OCI-LY3 (cell line): ENCODE data around the gene PRKAG3.

Source experiments
- EZH2phosphoT487 ChIP-seq: fragments of 200-600 bp; shearing (Covaris generic); IDR thresholded peaks from 2 replicates; pipeline ENCODE4 v1.6.1; 2018; ENCODE audit warnings: antibody characterized with exemption, mixed run types, low read depth
- TF ChIP-seq, protein P1 (sequence below): fragments of 200-600, 300-600 bp; sonication (generic); IDR thresholded peaks from 2 replicates; pipeline ENCODE4 v1.5.1; 2014; ENCODE audit warnings: antibody characterized with exemption, low read length, low read depth

GRCh38 chr2:218870984-218871344, 39.4 kb upstream of the PRKAG3 start:
- TF ChIP-seq, protein P1, sequence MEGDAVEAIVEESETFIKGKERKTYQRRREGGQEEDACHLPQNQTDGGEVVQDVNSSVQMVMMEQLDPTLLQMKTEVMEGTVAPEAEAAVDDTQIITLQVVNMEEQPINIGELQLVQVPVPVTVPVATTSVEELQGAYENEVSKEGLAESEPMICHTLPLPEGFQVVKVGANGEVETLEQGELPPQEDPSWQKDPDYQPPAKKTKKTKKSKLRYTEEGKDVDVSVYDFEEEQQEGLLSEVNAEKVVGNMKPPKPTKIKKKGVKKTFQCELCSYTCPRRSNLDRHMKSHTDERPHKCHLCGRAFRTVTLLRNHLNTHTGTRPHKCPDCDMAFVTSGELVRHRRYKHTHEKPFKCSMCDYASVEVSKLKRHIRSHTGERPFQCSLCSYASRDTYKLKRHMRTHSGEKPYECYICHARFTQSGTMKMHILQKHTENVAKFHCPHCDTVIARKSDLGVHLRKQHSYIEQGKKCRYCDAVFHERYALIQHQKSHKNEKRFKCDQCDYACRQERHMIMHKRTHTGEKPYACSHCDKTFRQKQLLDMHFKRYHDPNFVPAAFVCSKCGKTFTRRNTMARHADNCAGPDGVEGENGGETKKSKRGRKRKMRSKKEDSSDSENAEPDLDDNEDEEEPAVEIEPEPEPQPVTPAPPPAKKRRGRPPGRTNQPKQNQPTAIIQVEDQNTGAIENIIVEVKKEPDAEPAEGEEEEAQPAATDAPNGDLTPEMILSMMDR = no peak
- TF ChIP-seq EZH2phosphoT487 = no peak
